Astrocyte of the cerebellum (primary cell): ENCODE results near the gene ACSL1.

Experiments used
- DNase-seq: peaks from one replicate; pipeline ENCODE4 v3.0.0-alpha.2; 2011; ENCODE audit warnings: low read depth
- H3K4me3 ChIP-seq: 2 replicates; pipeline ENCODE4 v1.5.1; 2011; ENCODE audit warnings: mild to moderate bottlenecking, low read depth, low read length, moderate library complexity
- in situ Hi-C: cut with HindIII; loops from 2 replicates; pipeline ENCODE4 v1.10.0; 2017; ENCODE audit warnings: low sequenced_read_pairs
- TF ChIP-seq, protein P1 (sequence below): IDR thresholded peaks from 2 replicates; pipeline ENCODE4 v1.5.1; 2012; ENCODE audit warnings: low read length, low read depth, moderate library complexity, mild to moderate bottlenecking; ENCODE audit errors: missing control alignments

ACSL1 gene

DNA sequence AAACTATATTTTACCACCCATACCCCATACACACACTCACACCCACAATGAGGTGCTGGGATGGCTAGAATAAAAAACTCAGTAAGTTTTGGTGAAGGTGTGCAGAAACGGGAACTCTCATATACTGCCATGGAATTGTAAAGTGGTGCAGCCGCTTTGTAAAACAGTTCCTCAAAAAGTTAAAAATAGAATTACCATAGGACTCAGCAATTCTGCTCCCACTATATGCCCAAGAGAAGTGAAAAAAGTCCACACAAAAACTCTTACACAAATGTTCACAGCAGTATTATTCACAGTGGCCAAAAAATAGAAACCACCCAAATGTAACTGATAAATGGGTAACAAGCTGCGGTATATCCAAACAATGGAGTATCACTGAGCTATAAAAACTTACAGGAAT is 98.3 kb downstream of the ACSL1 start:
- TF ChIP-seq, protein P1, sequence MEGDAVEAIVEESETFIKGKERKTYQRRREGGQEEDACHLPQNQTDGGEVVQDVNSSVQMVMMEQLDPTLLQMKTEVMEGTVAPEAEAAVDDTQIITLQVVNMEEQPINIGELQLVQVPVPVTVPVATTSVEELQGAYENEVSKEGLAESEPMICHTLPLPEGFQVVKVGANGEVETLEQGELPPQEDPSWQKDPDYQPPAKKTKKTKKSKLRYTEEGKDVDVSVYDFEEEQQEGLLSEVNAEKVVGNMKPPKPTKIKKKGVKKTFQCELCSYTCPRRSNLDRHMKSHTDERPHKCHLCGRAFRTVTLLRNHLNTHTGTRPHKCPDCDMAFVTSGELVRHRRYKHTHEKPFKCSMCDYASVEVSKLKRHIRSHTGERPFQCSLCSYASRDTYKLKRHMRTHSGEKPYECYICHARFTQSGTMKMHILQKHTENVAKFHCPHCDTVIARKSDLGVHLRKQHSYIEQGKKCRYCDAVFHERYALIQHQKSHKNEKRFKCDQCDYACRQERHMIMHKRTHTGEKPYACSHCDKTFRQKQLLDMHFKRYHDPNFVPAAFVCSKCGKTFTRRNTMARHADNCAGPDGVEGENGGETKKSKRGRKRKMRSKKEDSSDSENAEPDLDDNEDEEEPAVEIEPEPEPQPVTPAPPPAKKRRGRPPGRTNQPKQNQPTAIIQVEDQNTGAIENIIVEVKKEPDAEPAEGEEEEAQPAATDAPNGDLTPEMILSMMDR = no peak
- in situ Hi-C loops = no loop called here
- no peak for DNase-seq
- H3K4me3 ChIP-seq = no peak overlapping the region

DNA sequence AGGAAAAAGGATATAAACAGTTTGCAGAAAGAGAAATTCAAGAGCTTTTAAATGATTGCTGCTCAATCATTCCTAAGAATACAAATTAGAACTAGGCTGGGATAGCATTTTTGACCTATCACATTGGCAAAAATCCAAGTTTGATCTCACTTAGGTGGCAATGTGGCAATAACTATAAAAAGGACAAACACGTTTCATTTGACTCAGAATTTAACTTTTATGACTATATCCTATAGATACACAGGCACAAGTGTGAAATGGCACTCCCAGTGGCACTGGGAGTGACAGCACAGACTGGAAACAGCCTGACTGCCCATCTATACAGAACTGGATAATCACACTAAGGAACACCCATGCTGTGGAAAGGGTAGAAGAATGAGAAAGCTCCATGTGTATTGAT is 103.0 kb downstream of the ACSL1 start:
- TF ChIP-seq, protein P1 = no peak
- H3K4me3 ChIP-seq = no peak overlapping the region
- in situ Hi-C loops = no loop called here
- DNase-seq = no peak

DNA sequence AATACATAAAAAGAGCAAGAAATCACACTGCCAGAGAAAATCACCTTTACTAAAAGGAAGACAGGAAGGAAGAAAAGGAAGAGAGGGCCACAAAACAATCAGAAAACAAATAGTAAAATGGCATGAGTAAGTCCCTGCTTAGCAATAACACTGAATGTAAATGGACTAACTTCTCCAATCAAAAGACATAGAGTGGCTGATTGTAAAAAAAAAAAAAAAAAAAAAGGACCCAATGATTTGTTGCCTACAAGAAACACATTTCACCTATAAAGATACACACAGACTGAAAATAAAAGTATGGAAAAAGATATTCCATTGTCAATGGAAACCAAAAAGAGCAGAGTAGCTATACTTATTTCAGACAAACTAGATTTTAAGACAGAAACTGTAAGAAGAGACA is 104.5 kb downstream of the ACSL1 start:
- H3K4me3 ChIP-seq = no peak overlapping the region
- in situ Hi-C loops = no loop called here
- TF ChIP-seq, protein P1 = no peak
- no peak for DNase-seq

DNA sequence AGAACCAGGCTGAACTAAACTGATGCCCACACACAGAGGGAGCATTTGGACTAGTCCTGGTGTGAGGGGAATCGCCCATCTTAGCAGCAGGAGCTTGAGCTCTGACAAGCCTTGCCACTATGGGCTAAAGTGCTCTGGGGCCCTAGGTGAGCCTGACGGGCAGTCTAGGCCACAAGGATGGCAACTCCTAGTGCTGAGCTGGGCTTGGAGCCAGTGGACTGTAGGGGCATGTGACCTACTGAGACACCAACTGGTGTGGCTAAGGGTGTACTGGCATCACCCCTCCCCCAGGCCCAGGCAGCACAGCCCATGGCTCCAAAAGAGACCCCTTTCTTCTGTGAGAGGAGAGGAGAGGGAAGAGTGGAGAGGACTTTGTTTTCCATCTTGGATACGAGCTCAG is 106.4 kb downstream of the ACSL1 start:
- no peak for DNase-seq
- in situ Hi-C loops = no loop called here
- H3K4me3 ChIP-seq = no peak overlapping the region
- TF ChIP-seq, protein P1 = no peak

DNA sequence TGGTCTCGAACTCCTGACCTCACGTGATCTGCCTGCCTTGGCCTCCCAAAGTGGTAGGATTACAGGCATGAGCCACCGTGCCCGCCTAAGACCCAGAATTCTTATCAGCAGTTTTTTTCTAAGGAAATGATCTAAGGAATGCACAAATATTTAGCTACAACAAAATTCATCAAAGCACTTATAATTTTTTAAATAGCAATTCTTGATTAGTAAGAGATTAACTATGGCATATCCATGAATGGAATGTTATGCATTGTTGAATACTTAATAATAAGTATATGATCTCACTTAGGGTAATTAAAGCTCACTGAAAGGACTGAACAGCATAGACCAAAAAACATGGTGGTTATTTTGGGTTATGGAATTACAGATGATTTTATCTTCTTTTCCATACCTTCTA is 110.2 kb downstream of the ACSL1 start:
- no peak overlapping the region for H3K4me3 ChIP-seq
- TF ChIP-seq, protein P1 = no peak
- in situ Hi-C loops = no loop called here
- DNase-seq = no peak

DNA sequence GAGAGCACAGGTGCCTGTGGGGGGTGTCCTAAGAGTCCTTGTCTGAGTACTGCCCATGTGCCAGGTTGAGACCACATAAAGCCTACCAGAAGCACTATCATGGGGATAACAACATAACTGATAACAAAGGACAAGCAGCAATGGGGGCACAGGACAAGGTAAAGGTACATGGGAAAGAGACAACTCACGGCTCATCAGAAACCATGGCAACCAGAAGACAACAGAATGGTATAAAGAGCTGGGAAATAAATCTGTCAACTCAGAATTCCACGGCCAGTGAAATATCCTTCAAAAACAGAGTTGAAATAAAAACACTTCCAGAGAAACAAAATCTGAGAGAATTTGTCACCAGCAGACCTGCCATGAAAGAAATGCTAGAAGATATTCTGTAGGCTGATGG is 111.9 kb downstream of the ACSL1 start:
- no peak for DNase-seq
- H3K4me3 ChIP-seq = no peak overlapping the region
- TF ChIP-seq, protein P1 = no peak
- in situ Hi-C loops = no loop called here

DNA sequence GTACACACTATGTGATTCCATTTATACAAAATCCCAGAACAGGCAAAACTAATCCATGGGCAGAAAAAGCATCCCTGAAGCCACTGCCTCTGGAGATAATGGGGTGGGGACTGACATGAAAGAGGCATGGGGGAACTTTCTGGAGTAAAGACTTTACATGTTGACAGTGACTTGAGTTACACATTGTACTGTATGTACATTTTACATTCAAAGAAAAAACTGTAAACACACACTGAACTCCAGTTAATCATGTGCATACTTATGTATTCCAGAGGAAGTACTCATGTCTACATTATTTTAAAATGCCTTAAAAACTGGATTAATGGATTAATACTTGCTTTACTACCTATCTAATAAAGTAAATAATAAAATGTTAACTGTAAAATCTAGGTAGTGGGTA is 113.4 kb downstream of the ACSL1 start:
- H3K4me3 ChIP-seq = no peak overlapping the region
- in situ Hi-C loops = no loop called here
- TF ChIP-seq, protein P1 = no peak
- no peak for DNase-seq
